ENCODE results near the gene SLC35G6.

Gene SLC35G6

GRCh38 chr17:7496470-7497183, 15.4 kb downstream of the SLC35G6 start:
- Histone ChIP-seq H3K36me3 (ENCODE audit: insufficient read depth, low read length) (peaks cover 67% of the 10 kb centered on the region), H3K4me3 (ENCODE audit: low read length) (no peak overlapping the region), H3K9me3 (ENCODE audit: insufficient read depth, low read depth, low read length) (no peaks in the 10 kb centered on the region), H3K9ac (ENCODE audit: low read depth, low read length) (no peak overlapping the region), H3K27me3 (ENCODE audit: insufficient read depth, low read length) (no peaks in the 10 kb centered on the region), H3K4me1 (ENCODE audit: insufficient read depth, low read length) (no peaks in the 10 kb centered on the region), H3K27ac (ENCODE audit: low read depth, low read length) (no peak overlapping the region)
- 95% methylated on average over 20 of the region's 20 CpGs for WGBS

- no peak overlapping the region for H3K9ac ChIP-seq (ENCODE audit: low read depth, low read length)
- H3K36me3 ChIP-seq (ENCODE audit: insufficient read depth, low read length), result peaks cover 73% of the 10 kb centered on the region
- no peaks in the 10 kb centered on the region for H3K4me1 ChIP-seq (ENCODE audit: insufficient read depth, low read length)
- no peaks in the 10 kb centered on the region for H3K9me3 ChIP-seq (ENCODE audit: insufficient read depth, low read depth, low read length)
- no peaks in the 10 kb centered on the region for H3K27me3 ChIP-seq (ENCODE audit: insufficient read depth, low read length)
- H3K27ac ChIP-seq (ENCODE audit: low read depth, low read length), result no peak overlapping the region
- no peak overlapping the region for H3K4me3 ChIP-seq (ENCODE audit: low read length)
- WGBS, result 97% methylated on average over 10 of the region's 10 CpGs
Observed at GRCh38 chr17:7497228-7497627, 16.0 kb downstream of the SLC35G6 start.

- no peak overlapping the region for H3K27ac ChIP-seq (ENCODE audit: low read depth, low read length)
- WGBS, result 95% methylated on average over 14 of the region's 14 CpGs
- no peak overlapping the region for H3K9ac ChIP-seq (ENCODE audit: low read depth, low read length)
- H3K4me1 ChIP-seq (ENCODE audit: insufficient read depth, low read length), result no peaks in the 10 kb centered on the region
- peaks cover 77% of the 10 kb centered on the region for H3K36me3 ChIP-seq (ENCODE audit: insufficient read depth, low read length)
- H3K4me3 ChIP-seq (ENCODE audit: low read length), result no peak overlapping the region
- H3K9me3 ChIP-seq (ENCODE audit: insufficient read depth, low read depth, low read length), result no peaks in the 10 kb centered on the region
- H3K27me3 ChIP-seq (ENCODE audit: insufficient read depth, low read length), result no peaks in the 10 kb centered on the region
Observed at GRCh38 chr17:7497636-7498035, 16.4 kb downstream of the SLC35G6 start.

- Histone ChIP-seq H3K4me1 (ENCODE audit: insufficient read depth, low read length) (no peaks in the 10 kb centered on the region), H3K4me3 (ENCODE audit: low read length) (no peak overlapping the region), H3K36me3 (ENCODE audit: insufficient read depth, low read length) (peaks cover 90% of the 10 kb centered on the region), H3K27ac (ENCODE audit: low read depth, low read length) (no peak overlapping the region), H3K9me3 (ENCODE audit: insufficient read depth, low read depth, low read length) (no peaks in the 10 kb centered on the region), H3K27me3 (ENCODE audit: insufficient read depth, low read length) (no peaks in the 10 kb centered on the region), H3K9ac (ENCODE audit: low read depth, low read length) (no peak overlapping the region)
- WGBS, result 93% methylated on average over 11 of the region's 11 CpGs
Observed at GRCh38 chr17:7499161-7499560, 17.9 kb downstream of the SLC35G6 start.

GRCh38 chr17:7501729-7502128, 20.5 kb downstream of the SLC35G6 start:
- H3K9me3 ChIP-seq (ENCODE audit: insufficient read depth, low read depth, low read length), result no peaks in the 10 kb centered on the region
- H3K27ac ChIP-seq (ENCODE audit: low read depth, low read length), result no peak overlapping the region
- H3K9ac ChIP-seq (ENCODE audit: low read depth, low read length), result no peak overlapping the region
- no peak overlapping the region for H3K4me3 ChIP-seq (ENCODE audit: low read length)
- H3K4me1 ChIP-seq (ENCODE audit: insufficient read depth, low read length), result no peaks in the 10 kb centered on the region
- no peaks in the 10 kb centered on the region for H3K27me3 ChIP-seq (ENCODE audit: insufficient read depth, low read length)
- WGBS, result 91% methylated on average over 14 of the region's 14 CpGs
- H3K36me3 ChIP-seq (ENCODE audit: insufficient read depth, low read length), result peaks cover 99% of the 10 kb centered on the region

- peaks cover 99% of the 10 kb centered on the region for H3K36me3 ChIP-seq (ENCODE audit: insufficient read depth, low read length)
- no peaks in the 10 kb centered on the region for H3K27me3 ChIP-seq (ENCODE audit: insufficient read depth, low read length)
- H3K4me3 ChIP-seq (ENCODE audit: low read length), result no peak overlapping the region
- 94% methylated on average over 20 of the region's 20 CpGs for WGBS
- H3K4me1 ChIP-seq (ENCODE audit: insufficient read depth, low read length), result no peaks in the 10 kb centered on the region
- H3K27ac ChIP-seq (ENCODE audit: low read depth, low read length), result no peak overlapping the region
- no peaks in the 10 kb centered on the region for H3K9me3 ChIP-seq (ENCODE audit: insufficient read depth, low read depth, low read length)
- H3K9ac ChIP-seq (ENCODE audit: low read depth, low read length), result no peak overlapping the region
Observed at GRCh38 chr17:7502171-7502847, 21.1 kb downstream of the SLC35G6 start.

GRCh38 chr17:7502987-7503386, 21.7 kb downstream of the SLC35G6 start:
- Histone ChIP-seq H3K27me3 (ENCODE audit: insufficient read depth, low read length) (no peaks in the 10 kb centered on the region), H3K9me3 (ENCODE audit: insufficient read depth, low read depth, low read length) (no peaks in the 10 kb centered on the region), H3K27ac (ENCODE audit: low read depth, low read length) (no peak overlapping the region), H3K9ac (ENCODE audit: low read depth, low read length) (no peak overlapping the region), H3K36me3 (ENCODE audit: insufficient read depth, low read length) (peaks cover 99% of the 10 kb centered on the region), H3K4me1 (ENCODE audit: insufficient read depth, low read length) (no peaks in the 10 kb centered on the region), H3K4me3 (ENCODE audit: low read length) (no peak overlapping the region)
- 94% methylated on average over 14 of the region's 14 CpGs for WGBS

GRCh38 chr17:7503521-7503920, 22.3 kb downstream of the SLC35G6 start:
- H3K4me3 ChIP-seq (ENCODE audit: low read length), result no peak overlapping the region
- H3K27me3 ChIP-seq (ENCODE audit: insufficient read depth, low read length), result no peaks in the 10 kb centered on the region
- no peak overlapping the region for H3K27ac ChIP-seq (ENCODE audit: low read depth, low read length)
- H3K9me3 ChIP-seq (ENCODE audit: insufficient read depth, low read depth, low read length), result no peaks in the 10 kb centered on the region
- H3K36me3 ChIP-seq (ENCODE audit: insufficient read depth, low read length), result peaks cover 99% of the 10 kb centered on the region
- H3K4me1 ChIP-seq (ENCODE audit: insufficient read depth, low read length), result no peaks in the 10 kb centered on the region
- 95% methylated on average over 8 of the region's 8 CpGs for WGBS
- no peak overlapping the region for H3K9ac ChIP-seq (ENCODE audit: low read depth, low read length)

- Histone ChIP-seq H3K9ac (ENCODE audit: low read depth, low read length) (no peak overlapping the region), H3K36me3 (ENCODE audit: insufficient read depth, low read length) (peaks cover 99% of the 10 kb centered on the region), H3K27me3 (ENCODE audit: insufficient read depth, low read length) (no peaks in the 10 kb centered on the region), H3K4me3 (ENCODE audit: low read length) (no peak overlapping the region), H3K9me3 (ENCODE audit: insufficient read depth, low read depth, low read length) (no peaks in the 10 kb centered on the region), H3K4me1 (ENCODE audit: insufficient read depth, low read length) (no peaks in the 10 kb centered on the region), H3K27ac (ENCODE audit: low read depth, low read length) (no peak overlapping the region)
- 91% methylated on average over 11 of the region's 11 CpGs for WGBS
Observed at GRCh38 chr17:7508145-7508544, 26.9 kb downstream of the SLC35G6 start.

GRCh38 chr17:7508846-7509245, 27.6 kb downstream of the SLC35G6 start:
- peaks cover 99% of the 10 kb centered on the region for H3K36me3 ChIP-seq (ENCODE audit: insufficient read depth, low read length)
- H3K9ac ChIP-seq (ENCODE audit: low read depth, low read length), result no peak overlapping the region
- no peak overlapping the region for H3K27ac ChIP-seq (ENCODE audit: low read depth, low read length)
- no peaks in the 10 kb centered on the region for H3K27me3 ChIP-seq (ENCODE audit: insufficient read depth, low read length)
- H3K4me1 ChIP-seq (ENCODE audit: insufficient read depth, low read length), result no peaks in the 10 kb centered on the region
- no peak overlapping the region for H3K4me3 ChIP-seq (ENCODE audit: low read length)
- whole genome bisulfite sequencing, result 95% methylated on average over 9 of the region's 9 CpGs
- no peaks in the 10 kb centered on the region for H3K9me3 ChIP-seq (ENCODE audit: insufficient read depth, low read depth, low read length)

- Histone ChIP-seq H3K4me3 (ENCODE audit: low read length) (no peak overlapping the region), H3K4me1 (ENCODE audit: insufficient read depth, low read length) (no peaks in the 10 kb centered on the region), H3K9ac (ENCODE audit: low read depth, low read length) (no peak overlapping the region), H3K27me3 (ENCODE audit: insufficient read depth, low read length) (no peaks in the 10 kb centered on the region), H3K27ac (ENCODE audit: low read depth, low read length) (no peak overlapping the region), H3K36me3 (ENCODE audit: insufficient read depth, low read length) (peaks cover 92% of the 10 kb centered on the region), H3K9me3 (ENCODE audit: insufficient read depth, low read depth, low read length) (no peaks in the 10 kb centered on the region)
- WGBS, result 96% methylated on average over 5 of the region's 5 CpGs
Observed at GRCh38 chr17:7509937-7510336, 28.7 kb downstream of the SLC35G6 start.

Data from HUES64 (cell line).